Stomach (tissue), 9 donors: Measurements from ENCODE around the gene ZNF629. TPM values are rescaled to one million over a fixed set of nuclear protein-coding genes. Genes with fewer than 3 reads are reported as not detected.
"Not testable (repeated sequence)": the region's sequence is repeated elsewhere in the genome, so short reads cannot be mapped to it uniquely, and the experiment has no call there.

Source experiments
- DNase-seq, 2 donors: peaks; one replicate each; pipeline versions ENCODE4 v3.0.0 to v3.0.0-alpha.2; 2013 to 2019
- H3K27ac ChIP-seq, 5 donors: fragments of 200-600 bp in 4 of 5; sonication (generic) in 4 of 5; one replicate each; pipeline ENCODE4 v1.5.1; 2013 to 2019; ENCODE audit warnings: mild to moderate bottlenecking in 1 of 5, moderate library complexity in 1 of 5
- H3K27me3 ChIP-seq, 3 donors: fragments of 200-600 bp; sonication (generic); one replicate each; pipeline ENCODE4 v1.5.1; 2017 to 2019; ENCODE audit warnings: mixed run types in 1 of 3
- H3K36me3 ChIP-seq, 4 donors: fragments of 200-600 bp; sonication (generic); 1 replicate in 3 of 4; 2 replicates in 1 of 4; pipeline ENCODE4 v1.5.1; 2016 to 2019
- H3K4me1 ChIP-seq, 4 donors: fragments of 200-600 bp; sonication (generic); one replicate each; pipeline ENCODE4 v1.5.1; 2016 to 2019
- H3K4me3 ChIP-seq, 4 donors: fragments of 200-600 bp; sonication (generic) in 3 of 4; one replicate each; pipeline ENCODE4 v1.5.1; 2016 to 2019; ENCODE audit warnings: mild to moderate bottlenecking in 1 of 4
- H3K9me3 ChIP-seq, 4 donors: fragments of 200-600 bp; sonication (generic); one replicate each; pipeline ENCODE4 v1.5.1; 2016 to 2019
- CTCF ChIP-seq, 7 experiments: fragments of 450-650 bp in 4 of 7; fragments of 200-600 bp in 3 of 7; sonication (generic) in 3 of 7; IDR thresholded peaks; one replicate each; pipeline ENCODE4 v1.5.1; 2016 to 2019; ENCODE audit warnings: antibody characterized with exemption in 7 of 7, control low read depth in 2 of 7, mild to moderate bottlenecking in 1 of 7
- EP300 ChIP-seq: sonication (generic); formaldehyde crosslinking; IDR thresholded peaks from one replicate; pipeline ENCODE4 v1.6.1; 2017; ENCODE audit warnings: antibody characterized with exemption
- POLR2A ChIP-seq, 4 donors: fragments of 450-650 bp; IDR thresholded peaks; one replicate each; pipeline ENCODE4 v1.6.1; 2016; ENCODE audit warnings: antibody characterized with exemption in 4 of 4, control low read depth in 2 of 4, mild to moderate bottlenecking in 1 of 4, moderate library complexity in 1 of 4
- POLR2AphosphoS5 ChIP-seq, 3 donors: sonication (generic); formaldehyde crosslinking; IDR thresholded peaks; one replicate each; pipeline ENCODE4 v1.6.1; 2016; ENCODE audit warnings: antibody characterized with exemption in 3 of 3
- WGBS, 5 donors: extraction: QIAGEN DNeasy Blood & Tissue Kit in 3 of 5; methylation state at CpG; one replicate each; pipeline versions ENCODE4 v1.1.5 to v1.1.7; 2013 to 2018; 5-methylcytosine and 5-hydroxymethylcytosine counted together
- intact Hi-C: fragments of 100-400 bp; cut with DNase I; formaldehyde crosslinking; loops from one replicate; pipeline ENCODE4 v1.15.1; 2023; ENCODE audit warnings: low total_unique reads
- polyA plus RNA-seq, 3 donors: library from polyadenylated mRNA; stranded (reverse); fragments of 200-250 nt; gene quantifications; one replicate each; pipeline ENCODE4 v1.2.3, GENCODE V29; 2013
- total RNA-seq, 5 donors: library from RNA; depleted of rRNA; stranded (reverse); fragments of >200 nt; gene quantifications; one replicate each; pipeline versions ENCODE4 v1.1.0 to v1.2.3, GENCODE V29; 2014 to 2016
- donor health status: healthy with polysubstance abuse.
- donor health status: Bipolar disorder and iron deficiency.
- donor health status: healthy.

Gene ZNF629
- total and polyA plus RNA-seq, 8 donors, result 4.4 to 21.3 (median 10.9) TPM

DNA sequence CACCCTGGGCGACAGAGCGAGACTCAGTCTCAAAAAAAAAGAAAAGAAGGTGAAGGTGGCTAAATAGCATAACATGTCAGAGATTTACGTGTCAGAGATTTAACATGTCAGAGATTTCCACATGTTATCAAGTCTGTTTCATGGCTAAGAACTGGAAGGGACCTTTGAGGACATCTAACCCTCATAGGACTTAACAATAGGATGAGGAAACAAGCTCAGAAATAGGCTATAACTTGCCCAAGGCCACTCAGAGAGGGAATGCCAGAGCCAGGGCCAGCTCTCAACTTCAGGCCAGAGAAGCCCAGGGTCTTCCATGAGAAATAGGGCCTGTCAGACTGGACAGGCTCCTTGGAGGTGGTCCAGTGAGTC, 26.8 kb upstream of the ZNF629 start:
- no peak for TF ChIP-seq POLR2AphosphoS5 (IDR thresholded peaks at IDR 0.05)
- no peak for TF ChIP-seq POLR2A (IDR thresholded peaks at IDR 0.05)
- no peak for TF ChIP-seq CTCF (IDR thresholded peaks at IDR 0.05)
- no peak for TF ChIP-seq EP300
- no peak for DNase-seq
- Histone ChIP-seq H3K4me3 (peak overlapping the region; percentile 41 to 50 (median 46)), H3K27me3 (no peaks in the 10 kb centered on the region), H3K9me3 (no peaks in the 10 kb centered on the region), H3K4me1 (peaks cover 6 to 18% (median 10%) of the 10 kb centered on the region in 4 donors), H3K27ac (peak overlapping the region; percentile 73 to 86 (median 84)), H3K36me3 (no peaks in the 10 kb centered on the region)
- intact Hi-C loops, result no loop called here
- WGBS, 5 donors, result 82 to 96% (median 88%) methylated on average over 3 of the region's 3 CpGs

GRCh38 chr16:30809675-30810074, 22.7 kb upstream of the ZNF629 start:
- 75 to 84% (median 83%) methylated on average over 5 of the region's 5 CpGs for WGBS, 5 donors
- H3K4me1 ChIP-seq, result peaks cover 17 to 44% (median 26%) of the 10 kb centered on the region in 4 donors
- intact Hi-C loops, H3K4me3 ChIP-seq, H3K27me3 ChIP-seq, DNase-seq, H3K9me3 ChIP-seq, H3K36me3 ChIP-seq, H3K27ac ChIP-seq: not testable (repeated sequence)

- not testable (repeated sequence) for DNase-seq
- WGBS, 5 donors, result 52 to 63% (median 60%) methylated on average over 5 of the region's 5 CpGs
Measured at GRCh38 chr16:30808890-30809426, 22.0 kb upstream of the ZNF629 start.

DNA sequence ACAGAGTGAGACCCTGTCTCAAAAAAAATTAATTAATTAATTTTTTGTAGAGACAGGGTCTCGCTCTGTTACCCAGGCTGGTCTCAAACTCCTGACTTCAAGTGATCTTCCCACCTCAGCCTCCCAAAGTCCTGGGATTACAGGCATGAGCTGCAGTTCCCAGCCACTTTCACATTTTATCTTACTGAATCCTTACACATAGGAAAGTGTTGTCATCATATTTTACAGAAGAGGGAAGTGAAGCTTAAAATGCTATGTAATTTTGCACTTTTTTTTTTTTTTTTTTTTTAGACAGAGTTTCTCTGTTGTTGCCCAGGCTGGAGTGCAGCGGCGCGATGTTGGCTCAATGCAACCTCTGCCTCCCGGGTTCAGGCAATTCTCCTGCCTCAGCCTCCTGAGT, 21.1 kb upstream of the ZNF629 start:
- Histone ChIP-seq H3K27me3 (no peaks in the 10 kb centered on the region), H3K9me3 (no peaks in the 10 kb centered on the region), H3K4me1 (peaks cover 11 to 36% (median 20%) of the 10 kb centered on the region in 4 donors), H3K36me3 (no peaks in the 10 kb centered on the region), H3K4me3 (no peak overlapping the region), H3K27ac (no peak overlapping the region)
- TF ChIP-seq POLR2A (IDR thresholded peaks at IDR 0.05) (no peak), POLR2AphosphoS5 (IDR thresholded peaks at IDR 0.05) (no peak), CTCF (IDR thresholded peaks at IDR 0.05) (no peak), EP300 (no peak)
- DNase-seq, result no peak
- intact Hi-C loops, result no loop called here
- 71 to 92% (median 86%) methylated on average over 5 of the region's 5 CpGs for WGBS, 5 donors

More at GRCh38 chr16:30808890-30809426, 22.0 kb upstream of the ZNF629 start:
- H3K27ac ChIP-seq, H3K27me3 ChIP-seq, H3K36me3 ChIP-seq, H3K4me3 ChIP-seq, intact Hi-C loops, H3K9me3 ChIP-seq: not testable (repeated sequence)
- peaks cover 16 to 44% (median 24%) of the 10 kb centered on the region in 4 donors for H3K4me1 ChIP-seq

DNA sequence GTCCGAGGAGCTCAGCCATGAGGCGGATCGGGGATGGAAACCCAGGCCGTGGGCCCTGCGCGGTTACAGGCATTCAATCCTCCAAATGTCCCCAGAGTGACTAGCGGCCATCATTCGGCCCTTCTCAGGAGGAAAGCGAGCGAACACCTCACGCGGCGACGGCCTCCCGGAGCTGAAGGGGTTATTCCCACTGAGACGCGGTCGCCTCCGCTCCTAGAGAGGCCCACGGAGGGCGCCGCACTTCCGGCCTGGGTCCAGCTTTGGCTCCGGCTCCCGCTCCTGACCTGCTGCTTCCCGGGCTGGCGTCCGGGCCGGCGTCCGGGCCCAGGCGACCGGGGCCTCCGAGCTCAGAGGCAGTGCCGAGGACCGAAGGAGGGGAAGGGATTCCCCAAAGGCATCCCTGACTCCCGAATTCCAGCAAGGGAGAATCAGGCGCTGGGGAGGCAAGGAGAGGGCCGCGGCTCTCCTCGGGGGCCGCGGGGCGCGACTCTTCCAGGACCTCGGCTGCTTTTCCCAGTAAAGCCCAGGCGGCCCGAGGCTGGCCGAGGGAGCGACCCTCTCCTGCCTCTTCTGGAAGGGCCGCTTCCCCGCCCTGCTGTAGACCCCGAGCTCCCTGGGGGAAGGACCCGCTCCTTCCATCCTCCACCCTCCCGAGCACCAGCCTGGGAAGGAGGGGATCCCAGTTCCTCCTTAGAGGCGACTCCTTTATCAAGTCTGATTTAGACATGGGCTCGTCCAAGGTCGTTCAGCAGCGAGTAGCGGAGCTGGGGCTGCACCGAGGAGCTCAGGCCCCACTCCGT, 18.6 kb upstream of the ZNF629 start:
- no peaks in the 10 kb centered on the region for H3K27me3 ChIP-seq
- peak overlapping the region; percentile 63 to 90 (median 75) for H3K4me3 ChIP-seq
- peaks cover 11 to 33% (median 20%) of the 10 kb centered on the region in 4 donors for H3K4me1 ChIP-seq
- intact Hi-C loops, result no loop called here
- no peaks in the 10 kb centered on the region for H3K36me3 ChIP-seq
- TF ChIP-seq POLR2A (IDR thresholded peaks at IDR 0.05), result peak in 2 of 4 donors; percentile 71 to 74
- peak; percentile 85 to 97 (median 96) for TF ChIP-seq POLR2AphosphoS5 (IDR thresholded peaks at IDR 0.05)
- no peak for TF ChIP-seq EP300
- TF ChIP-seq CTCF (IDR thresholded peaks at IDR 0.05), result peak in 1 of 7 experiments; percentile 11
- no peaks in the 10 kb centered on the region for H3K9me3 ChIP-seq
- H3K27ac ChIP-seq, result peak overlapping the region; percentile 90 to 97 (median 91)
- WGBS, 5 donors, result 1 to 4% (median 2%) methylated on average over 16 to 62 of the region's 62 CpGs
- DNase-seq, result peak; percentile 91 to 95
